Left renal pelvis (tissue), 4 donors: ENCODE measurements around the gene EFNA1. TPM values are rescaled to one million over a fixed set of nuclear protein-coding genes. Genes with fewer than 3 reads are reported as not detected.
A peak's percentile ranks its signal among the peaks of the same experiment; 100 is the strongest.

ENCODE experiments used
- DNase-seq, 4 donors: peaks; one replicate each; pipeline ENCODE4 v3.0.0-alpha.2; 2013; ENCODE audit warnings: low read depth in 4 of 4, low spot score in 3 of 4
- polyA plus RNA-seq, 4 donors: library from polyadenylated mRNA; unstranded; fragments of 120-200 nt; gene quantifications; one replicate each; pipeline ENCODE4 v1.2.1, GENCODE V29; 2013; ENCODE audit not compliant: insufficient read length in 4 of 4

EFNA1 gene
- polyA plus RNA-seq, 4 donors, result 23.7 to 69.5 (median 63.0) TPM

GRCh38 chr1:155172732-155173477 lies 45.2 kb downstream of the EFNA1 start, which contains the start of gene KRTCAP2:
TSS of gene KRTCAP2 (minus strand) at chr1:155173304. CDS start at chr1:155173224, 80 bp downstream.
- DNase-seq, result peak in 3 of 4 donors; percentile 88 to 92 (median 92)

- DNase-seq, result no peak
These were observed 46.0 kb downstream of the EFNA1 start, which contains the start of gene TRIM46 for GRCh38 chr1:155173478-155174323. TSS of gene TRIM46 (plus strand) at chr1:155173849. CDS start at chr1:155173967, 118 bp downstream.

DNA sequence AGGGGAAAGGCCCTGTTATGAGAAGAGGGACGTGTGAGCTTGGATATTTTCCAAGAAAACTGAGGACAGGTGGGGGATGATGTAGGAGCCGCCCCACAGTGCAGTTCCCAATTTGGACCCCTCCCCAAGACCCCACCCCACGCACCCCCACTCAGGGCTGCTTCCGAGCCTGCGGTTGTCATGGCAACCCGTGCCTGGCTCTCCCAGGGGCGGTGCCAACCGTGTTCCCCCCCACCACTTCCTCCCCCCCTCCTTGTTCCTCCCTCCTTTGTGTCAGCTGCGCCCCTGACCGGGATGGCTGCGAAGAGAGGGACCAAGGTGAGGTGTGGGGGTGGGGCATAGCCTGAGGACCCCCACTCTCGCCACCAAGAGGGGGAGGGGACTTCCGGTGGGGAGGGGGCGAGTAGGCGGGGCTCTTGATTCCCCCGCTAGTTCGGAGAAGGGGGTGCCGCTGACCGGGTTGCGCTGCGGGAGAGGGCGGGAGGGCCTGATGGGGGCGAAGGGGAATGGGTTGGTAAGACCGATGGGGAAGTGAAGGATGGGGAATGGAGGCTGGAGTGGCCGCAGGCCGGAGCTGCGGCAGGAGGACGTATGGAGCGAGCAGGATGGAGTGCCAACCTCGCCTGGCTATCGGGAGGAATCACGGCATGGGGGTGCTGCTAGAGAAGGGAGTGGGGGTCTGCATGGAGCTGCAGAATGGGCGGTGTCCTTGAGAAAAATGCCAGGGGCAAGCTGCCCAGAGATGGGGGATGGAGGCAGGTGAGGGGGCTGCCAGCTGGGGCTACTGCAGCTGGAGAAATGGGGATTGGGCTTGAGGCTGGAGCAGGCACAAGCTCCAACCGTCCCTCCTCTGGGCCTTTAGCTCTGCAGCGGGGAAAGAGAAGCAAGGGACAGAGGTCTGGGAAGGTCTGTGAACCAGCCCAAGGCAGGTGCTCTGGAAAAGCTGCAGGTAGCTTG lies 46.9 kb downstream of the EFNA1 start:
- DNase-seq, result no peak

DNA sequence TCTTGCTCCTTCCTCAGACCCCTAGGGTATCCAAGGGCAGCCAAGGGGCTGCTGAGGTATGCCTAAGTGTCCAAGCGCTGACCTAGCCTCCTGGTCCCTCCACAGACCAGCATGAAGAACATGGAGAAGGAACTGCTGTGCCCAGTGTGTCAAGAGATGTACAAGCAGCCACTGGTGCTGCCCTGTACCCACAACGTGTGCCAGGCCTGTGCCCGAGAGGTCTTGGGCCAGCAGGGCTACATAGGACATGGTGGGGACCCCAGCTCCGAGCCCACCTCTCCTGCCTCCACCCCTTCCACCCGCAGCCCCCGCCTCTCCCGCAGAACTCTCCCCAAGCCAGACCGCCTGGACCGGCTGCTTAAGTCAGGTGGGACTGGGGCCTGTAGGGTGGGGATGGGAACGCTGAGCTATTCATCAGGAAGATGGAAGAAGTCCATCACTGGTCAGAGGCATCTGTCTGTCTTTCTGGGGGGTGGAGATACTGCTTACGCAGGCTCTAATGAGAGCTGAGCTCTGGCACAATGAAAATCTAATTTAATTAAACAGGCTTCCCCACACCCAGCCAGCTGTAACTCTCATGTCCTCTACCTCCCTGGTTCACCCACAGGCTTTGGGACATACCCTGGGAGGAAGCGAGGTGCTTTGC lies 47.7 kb downstream of the EFNA1 start:
- DNase-seq, result no peak

- no peak for DNase-seq
These were observed 48.3 kb downstream of the EFNA1 start for GRCh38 chr1:155175927-155176371.

DNA sequence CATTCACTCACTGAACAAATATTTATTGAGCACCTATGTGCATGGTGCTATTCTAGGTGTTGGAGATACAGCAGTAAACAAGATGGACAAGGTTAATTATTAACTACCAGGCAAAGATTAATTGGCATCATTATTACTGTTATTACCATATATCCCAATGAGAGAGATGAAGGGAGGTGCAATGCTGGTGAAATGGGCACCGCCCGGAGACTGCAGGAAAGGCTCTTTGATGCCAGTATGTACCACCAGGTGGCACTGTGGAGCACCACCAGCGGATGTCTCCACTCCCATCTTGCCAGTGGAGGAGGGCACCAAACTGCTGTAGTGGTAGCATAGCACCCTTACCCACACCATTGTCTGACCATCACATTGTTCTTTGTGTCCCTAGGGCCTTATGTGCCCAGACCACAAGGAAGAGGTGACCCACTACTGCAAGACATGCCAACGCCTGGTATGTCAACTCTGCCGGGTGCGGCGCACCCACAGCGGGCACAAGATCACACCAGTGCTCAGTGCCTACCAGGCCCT lies 48.9 kb downstream of the EFNA1 start:
- DNase-seq, result no peak

- DNase-seq, result no peak
These were observed 49.7 kb downstream of the EFNA1 start for GRCh38 chr1:155177192-155177917.

- DNase-seq, result no peak
These were observed 50.2 kb downstream of the EFNA1 start for GRCh38 chr1:155177918-155178281.

- DNase-seq, result no peak
These were observed 50.9 kb downstream of the EFNA1 start for GRCh38 chr1:155178441-155179111.

- no peak for DNase-seq
These were observed 51.7 kb downstream of the EFNA1 start for GRCh38 chr1:155179112-155180031.

DNA sequence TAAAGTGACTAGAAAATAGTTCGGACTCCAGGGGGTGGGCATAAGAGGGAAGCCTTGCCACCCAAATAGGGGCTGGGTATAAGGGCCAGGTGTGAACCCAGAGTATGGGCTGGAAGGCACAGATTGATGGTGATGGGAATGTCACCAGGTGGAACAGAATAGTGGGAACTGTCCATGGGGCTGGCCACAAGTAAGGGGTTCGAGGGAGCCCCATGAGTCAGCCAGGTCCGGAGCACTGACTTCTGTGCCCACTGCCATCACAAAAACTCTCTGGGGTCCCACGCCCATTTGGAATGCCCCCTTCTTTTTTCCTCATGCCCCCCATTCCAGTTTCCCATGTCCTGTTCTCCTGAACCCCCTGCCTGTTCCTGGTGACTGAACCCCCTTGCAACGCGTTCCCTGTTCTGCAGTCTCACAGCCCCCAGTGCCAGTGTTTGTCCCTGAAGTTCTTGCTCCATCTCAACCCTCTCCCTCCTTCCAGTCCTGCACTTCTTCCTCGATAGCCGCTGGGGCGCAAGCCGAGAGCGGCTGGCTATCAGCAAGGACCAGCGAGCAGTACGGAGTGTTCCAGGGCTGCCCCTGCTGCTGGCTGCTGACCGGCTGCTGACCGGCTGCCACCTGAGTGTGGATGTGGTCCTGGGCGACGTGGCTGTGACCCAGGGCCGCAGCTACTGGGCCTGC lies 53.8 kb downstream of the EFNA1 start:
- no peak for DNase-seq

DNA sequence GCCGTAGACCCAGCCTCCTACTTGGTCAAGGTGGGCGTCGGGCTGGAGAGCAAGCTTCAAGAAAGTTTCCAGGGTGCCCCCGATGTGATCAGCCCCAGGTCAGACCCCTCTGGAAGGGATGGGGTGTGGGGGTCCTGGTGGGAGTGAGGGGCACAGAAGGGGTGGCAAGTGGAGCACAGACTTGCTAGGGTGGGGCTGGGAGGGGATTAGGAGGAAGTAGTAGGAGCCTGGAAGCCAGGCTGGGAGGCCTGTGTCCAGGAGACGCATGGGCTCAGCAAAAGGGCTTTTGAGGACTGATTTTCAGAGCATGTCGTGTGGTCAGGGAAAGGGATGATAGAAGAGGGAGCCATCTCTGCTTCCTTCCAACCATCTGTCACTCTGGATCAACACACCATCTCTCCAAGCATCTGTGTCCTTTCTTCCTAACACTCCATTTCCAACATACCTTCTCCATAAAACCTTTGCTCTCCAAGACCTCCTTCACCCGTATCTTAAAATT lies 54.4 kb downstream of the EFNA1 start:
- no peak for DNase-seq

DNA sequence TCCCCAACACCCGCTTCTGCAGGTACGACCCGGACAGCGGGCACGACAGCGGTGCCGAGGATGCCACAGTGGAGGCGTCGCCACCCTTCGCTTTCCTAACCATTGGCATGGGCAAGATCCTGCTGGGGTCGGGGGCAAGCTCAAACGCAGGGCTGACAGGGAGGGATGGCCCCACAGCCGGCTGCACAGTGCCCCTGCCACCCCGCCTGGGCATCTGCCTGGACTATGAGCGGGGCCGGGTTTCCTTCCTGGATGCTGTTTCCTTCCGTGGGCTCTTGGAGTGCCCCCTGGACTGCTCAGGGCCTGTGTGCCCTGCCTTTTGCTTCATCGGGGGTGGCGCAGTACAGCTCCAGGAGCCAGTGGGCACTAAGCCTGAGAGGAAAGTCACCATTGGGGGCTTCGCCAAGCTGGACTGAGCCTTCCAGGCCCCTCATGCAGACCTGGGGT lies 56.1 kb downstream of the EFNA1 start:
- no peak for DNase-seq

DNA sequence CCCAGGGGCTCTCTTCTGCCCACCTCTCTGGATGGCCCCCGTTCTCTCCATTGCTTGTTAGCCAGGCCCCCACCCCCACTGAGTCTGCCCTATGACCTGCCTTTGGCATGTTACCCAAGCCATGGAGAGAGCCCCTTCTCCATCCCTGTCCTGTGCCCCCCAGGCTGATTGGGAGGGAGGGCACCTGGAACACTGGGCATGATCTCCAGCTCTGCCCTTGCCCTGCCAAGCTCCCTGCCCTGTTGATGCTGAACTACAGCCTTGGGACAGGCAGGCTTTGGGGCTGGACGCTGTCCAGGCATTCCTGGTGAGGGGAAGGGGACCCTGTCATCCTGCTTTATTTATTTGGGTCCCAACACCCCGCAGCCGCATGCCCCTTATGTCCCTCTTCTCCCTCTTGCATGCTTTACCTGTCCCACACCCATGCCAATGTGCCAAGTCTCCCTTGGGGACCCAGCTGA lies 56.7 kb downstream of the EFNA1 start:
- DNase-seq, result no peak
